MM.1S (cell line): Measurements from ENCODE around the gene FBXO47.
A peak's percentile ranks its signal among the peaks of the same experiment; 100 is the strongest.

ENCODE experiments used
- DNase-seq: peaks from one replicate; pipeline ENCODE4 v3.0.0-alpha.2; 2015
- H2AFZ ChIP-seq: fragments of 300-600 bp; sonication (generic); 2 replicates; pipeline ENCODE4 v1.6.0; 2016; ENCODE audit warnings: antibody characterized with exemption, low read length
- H3F3A ChIP-seq: fragments of 300-600 bp; sonication (generic); 2 replicates; pipeline ENCODE4 v1.6.1; 2016; ENCODE audit warnings: mild to moderate bottlenecking, antibody characterized with exemption, low read length, moderate library complexity, mixed read lengths; ENCODE audit not compliant: insufficient read depth
- H3K27ac ChIP-seq: fragments of 300-600 bp; sonication (generic); 2 replicates; pipeline ENCODE4 v1.5.1; 2016; ENCODE audit warnings: mild to moderate bottlenecking, low read length
- H3K27me3 ChIP-seq: fragments of 300-600 bp; sonication (generic); replicated peaks from 2 replicates; pipeline ENCODE4 v1.6.0; 2016; ENCODE audit warnings: low read length; ENCODE audit not compliant: insufficient read depth
- H3K36me3 ChIP-seq: fragments of 300-600 bp; sonication (generic); replicated peaks from 2 replicates; pipeline ENCODE4 v1.6.1; 2016; ENCODE audit warnings: mild to moderate bottlenecking, low read length, mixed read lengths; ENCODE audit not compliant: insufficient read depth
- H3K4me1 ChIP-seq: fragments of 300-600 bp; sonication (generic); 2 replicates; pipeline ENCODE4 v1.6.1; 2016; ENCODE audit warnings: low read length, mixed read lengths
- H3K4me2 ChIP-seq: fragments of 300-600 bp; sonication (generic); 2 replicates; pipeline ENCODE4 v1.6.0; 2016; ENCODE audit warnings: low read depth, low read length
- H3K4me3 ChIP-seq: fragments of 300-600 bp; sonication (generic); 2 replicates; pipeline ENCODE4 v1.5.1; 2016; ENCODE audit warnings: low read length, mixed read lengths
- H3K79me2 ChIP-seq: fragments of 300-600 bp; sonication (generic); 2 replicates; pipeline ENCODE4 v1.6.1; 2016; ENCODE audit warnings: mixed run types, low read length, mixed read lengths
- H3K9ac ChIP-seq: fragments of 300-600 bp; sonication (generic); 2 replicates; pipeline ENCODE4 v1.6.1; 2016; ENCODE audit warnings: low read length, mixed read lengths
- H3K9me2 ChIP-seq: fragments of 300-600 bp; sonication (generic); replicated peaks from 2 replicates; pipeline ENCODE4 v1.6.1; 2016; ENCODE audit warnings: mild to moderate bottlenecking, low read length, mixed read lengths; ENCODE audit not compliant: insufficient read depth
- H3K9me3 ChIP-seq: fragments of 300-600 bp; sonication (generic); replicated peaks from 2 replicates; pipeline ENCODE4 v1.6.1; 2016; ENCODE audit warnings: mild to moderate bottlenecking, low read length, mixed read lengths; ENCODE audit not compliant: insufficient read depth
- H4K20me1 ChIP-seq: fragments of 300-600 bp; sonication (generic); 2 replicates; pipeline ENCODE4 v1.6.1; 2016; ENCODE audit warnings: mild to moderate bottlenecking, low read length, moderate library complexity, mixed read lengths; ENCODE audit not compliant: insufficient read depth
- CTCF ChIP-seq: fragments of 300-600 bp; sonication (generic); IDR thresholded peaks from 2 replicates; pipeline ENCODE4 v1.5.1; 2016; ENCODE audit warnings: antibody characterized with exemption, low read length, mixed read lengths
- EZH2 ChIP-seq: fragments of 300-600 bp; sonication (generic); optimal IDR thresholded peaks from 2 replicates; pipeline ENCODE3; 2017; ENCODE audit warnings: low read depth, mild to moderate bottlenecking, antibody characterized with exemption, low read length, mixed read lengths
- EZH2phosphoT487 ChIP-seq: fragments of 300-600 bp; sonication (generic); IDR thresholded peaks from 2 replicates; pipeline ENCODE4 v1.6.1; 2018; ENCODE audit warnings: antibody characterized with exemption, low read length

FBXO47 gene

GRCh38 chr17:38961413-38961812 is 5.8 kb downstream of the FBXO47 start:
- TF ChIP-seq EZH2, result no peak
- TF ChIP-seq EZH2phosphoT487, result no peak
- no peak for TF ChIP-seq CTCF
- 0 out of 2 replicates have a peak, but pooled peaks cover 3% of the 10 kb centered on the region for H3K4me1 ChIP-seq
- no peaks in the 10 kb centered on the region for H3K27me3 ChIP-seq
- no peak overlapping the region for H2AFZ ChIP-seq
- no peak for DNase-seq
- H3K9me3 ChIP-seq, result no peaks in the 10 kb centered on the region
- no peak overlapping the region for H3K9ac ChIP-seq
- no peaks in the 10 kb centered on the region for H4K20me1 ChIP-seq
- H3F3A ChIP-seq, result no peaks in the 10 kb centered on the region
- H3K4me2 ChIP-seq, result no peak overlapping the region
- H3K4me3 ChIP-seq, result no peak overlapping the region
- H3K27ac ChIP-seq, result no peak overlapping the region
- no peaks in the 10 kb centered on the region for H3K36me3 ChIP-seq
- H3K79me2 ChIP-seq, result no peaks in the 10 kb centered on the region
- H3K9me2 ChIP-seq, result no peaks in the 10 kb centered on the region

DNA sequence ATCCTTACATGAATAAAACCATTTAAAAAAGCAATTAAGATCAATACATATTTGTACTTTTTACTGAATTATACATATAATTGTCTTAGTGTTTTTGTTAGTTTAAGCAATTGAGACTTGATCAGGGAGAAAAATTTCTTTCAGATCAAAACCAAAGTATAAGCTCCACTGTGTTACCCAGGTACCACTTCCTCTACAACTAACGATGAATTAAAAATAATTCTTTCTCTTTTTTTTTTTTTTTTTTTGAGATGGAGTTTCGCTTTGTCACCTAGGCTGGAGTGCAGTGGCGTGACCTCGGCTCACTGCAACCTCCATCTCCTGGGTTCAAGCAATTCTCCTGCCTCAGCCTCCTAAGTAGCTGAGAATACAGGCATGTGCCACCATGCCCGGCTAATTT is 6.8 kb downstream of the FBXO47 start:
- H3K27me3 ChIP-seq, result no peaks in the 10 kb centered on the region
- 0 out of 2 replicates have a peak, but pooled peaks cover 3% of the 10 kb centered on the region for H3K4me1 ChIP-seq
- H3K79me2 ChIP-seq, result no peaks in the 10 kb centered on the region
- H3K27ac ChIP-seq, result no peak overlapping the region
- TF ChIP-seq EZH2phosphoT487 (no peak), CTCF (no peak), EZH2 (no peak)
- no peaks in the 10 kb centered on the region for H3F3A ChIP-seq
- DNase-seq, result peak; percentile 16
- no peak overlapping the region for H2AFZ ChIP-seq
- no peaks in the 10 kb centered on the region for H3K9me2 ChIP-seq
- no peak overlapping the region for H3K4me3 ChIP-seq
- H4K20me1 ChIP-seq, result no peaks in the 10 kb centered on the region
- no peak overlapping the region for H3K4me2 ChIP-seq
- H3K36me3 ChIP-seq, result no peaks in the 10 kb centered on the region
- no peaks in the 10 kb centered on the region for H3K9me3 ChIP-seq
- H3K9ac ChIP-seq, result no peak overlapping the region

- H3F3A ChIP-seq, result no peaks in the 10 kb centered on the region
- H3K9ac ChIP-seq, result no peak overlapping the region
- H3K27ac ChIP-seq, result no peak overlapping the region
- TF ChIP-seq EZH2phosphoT487 (no peak), EZH2 (no peak), CTCF (no peak)
- DNase-seq, result no peak
- H2AFZ ChIP-seq, result no peak overlapping the region
- no peak overlapping the region for H3K4me2 ChIP-seq
- H3K79me2 ChIP-seq, result no peaks in the 10 kb centered on the region
- H3K9me3 ChIP-seq, result no peaks in the 10 kb centered on the region
- H4K20me1 ChIP-seq, result no peaks in the 10 kb centered on the region
- no peaks in the 10 kb centered on the region for H3K36me3 ChIP-seq
- no peaks in the 10 kb centered on the region for H3K9me2 ChIP-seq
- 0 out of 2 replicates have a peak, but pooled peaks cover 3% of the 10 kb centered on the region for H3K4me1 ChIP-seq
- no peak overlapping the region for H3K4me3 ChIP-seq
- no peaks in the 10 kb centered on the region for H3K27me3 ChIP-seq
Observed at GRCh38 chr17:38959508-38959907, 7.7 kb downstream of the FBXO47 start.
